NCI-H2081 treated with DMSO at 0.1 percent for 48 hours (cell line): ENCODE data around the gene SH3GL1.

Experiments used
- DNase-seq: peaks from one replicate; lab custom pipeline; 2025; lab: John Stamatoyannopoulos, UW

The SH3GL1 gene

GRCh38 chr19:4396949-4397783 is 3.2 kb downstream of the SH3GL1 start:
- no peak for DNase-seq

- no peak for DNase-seq
These were observed 6.3 kb downstream of the SH3GL1 start for GRCh38 chr19:4393947-4394590.

- DNase-seq = no peak
These were observed 8.5 kb downstream of the SH3GL1 start for GRCh38 chr19:4391701-4392483.

- DNase-seq = no peak
These were observed 9.0 kb downstream of the SH3GL1 start for GRCh38 chr19:4391306-4391693.

- no peak for DNase-seq
These were observed 9.6 kb downstream of the SH3GL1 start for GRCh38 chr19:4390567-4391305.

- DNase-seq = no peak
These were observed 10.3 kb downstream of the SH3GL1 start for GRCh38 chr19:4390017-4390566.

- no peak for DNase-seq
These were observed 10.8 kb downstream of the SH3GL1 start for GRCh38 chr19:4389511-4390016.

- DNase-seq = no peak
These were observed 11.3 kb downstream of the SH3GL1 start for GRCh38 chr19:4389064-4389375.

GRCh38 chr19:4388337-4389063 is 11.8 kb downstream of the SH3GL1 start:
- no peak for DNase-seq

GRCh38 chr19:4386041-4386782 is 14.1 kb downstream of the SH3GL1 start:
- DNase-seq = no peak

GRCh38 chr19:4385291-4386040 is 14.9 kb downstream of the SH3GL1 start:
- DNase-seq = no peak

GRCh38 chr19:4380254-4380727 is 20.1 kb downstream of the SH3GL1 start:
- no peak for DNase-seq

- no peak for DNase-seq
These were observed 20.7 kb downstream of the SH3GL1 start for GRCh38 chr19:4379383-4380253.

GRCh38 chr19:4378886-4379285 is 21.5 kb downstream of the SH3GL1 start:
- no peak for DNase-seq

- DNase-seq = no peak
These were observed 23.2 kb downstream of the SH3GL1 start for GRCh38 chr19:4376991-4377781.

- DNase-seq = no peak
These were observed 23.7 kb downstream of the SH3GL1 start for GRCh38 chr19:4376671-4376990.

- no peak for DNase-seq
These were observed 24.2 kb downstream of the SH3GL1 start for GRCh38 chr19:4376028-4376670.
